Measurements from ENCODE around the gene SEMA3G.

The SEMA3G gene

DNA sequence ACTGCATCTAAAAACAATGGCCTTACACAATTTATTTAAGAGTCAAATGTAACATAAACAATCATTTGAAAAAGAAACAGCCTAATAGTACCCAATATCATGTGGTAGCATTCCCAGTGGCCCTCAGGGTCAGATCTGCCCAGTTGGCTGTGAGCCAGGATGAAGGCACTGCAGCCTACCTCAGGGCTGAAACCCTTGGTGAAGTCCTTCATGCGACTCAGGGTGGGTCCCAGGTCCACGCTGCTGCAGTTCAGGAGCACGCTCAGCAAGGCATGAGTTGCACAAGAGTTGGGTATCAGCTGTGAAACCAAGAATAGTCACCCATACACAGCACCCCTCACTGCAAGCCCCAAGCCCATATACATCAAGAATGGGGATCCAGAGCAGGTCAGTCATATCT, 37.1 kb downstream of the SEMA3G start:
- no peak for DNase-seq

DNA sequence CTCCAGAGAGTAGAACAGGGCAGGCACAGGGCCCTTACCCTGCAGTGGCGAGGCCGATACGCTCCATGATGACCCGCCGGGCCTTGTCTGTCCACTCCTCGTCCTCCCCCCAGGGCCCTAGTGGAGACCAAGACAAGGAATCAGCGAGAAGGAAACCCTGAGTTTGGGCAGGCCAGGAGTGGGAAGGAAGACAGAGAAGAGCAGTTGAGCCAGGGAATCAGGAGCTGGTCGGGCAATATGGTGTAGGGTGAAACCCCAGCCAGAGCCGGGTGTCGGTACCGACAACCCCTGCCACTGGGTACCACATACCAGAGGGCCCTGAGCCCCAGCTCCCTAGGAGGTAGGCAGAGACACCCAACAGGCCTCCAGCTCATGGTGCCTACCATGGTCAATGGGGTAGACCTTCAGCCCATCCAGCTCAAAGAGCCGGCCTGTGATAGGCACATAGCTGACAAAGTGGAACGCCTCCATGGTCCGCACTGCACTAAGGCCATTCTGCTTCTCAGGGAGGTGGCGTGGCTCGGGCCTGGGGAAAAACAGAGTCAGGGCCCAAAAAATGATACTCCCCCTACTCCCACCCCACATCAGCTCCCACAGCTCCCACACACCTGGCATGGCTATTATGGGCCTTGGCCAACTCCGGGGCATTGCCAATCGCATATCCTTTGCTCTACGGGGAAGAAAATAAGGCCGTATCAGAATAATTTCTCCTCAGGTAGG, 38.0 kb downstream of the SEMA3G start:
- DNase-seq, result no peak

- no peak for DNase-seq
These were observed 38.7 kb downstream of the SEMA3G start for GRCh38 chr3:52406231-52406661.

- no peak for DNase-seq
These were observed 39.2 kb downstream of the SEMA3G start for GRCh38 chr3:52405601-52406110.

GRCh38 chr3:52405066-52405465, 39.8 kb downstream of the SEMA3G start:
- DNase-seq, result no peak

DNA sequence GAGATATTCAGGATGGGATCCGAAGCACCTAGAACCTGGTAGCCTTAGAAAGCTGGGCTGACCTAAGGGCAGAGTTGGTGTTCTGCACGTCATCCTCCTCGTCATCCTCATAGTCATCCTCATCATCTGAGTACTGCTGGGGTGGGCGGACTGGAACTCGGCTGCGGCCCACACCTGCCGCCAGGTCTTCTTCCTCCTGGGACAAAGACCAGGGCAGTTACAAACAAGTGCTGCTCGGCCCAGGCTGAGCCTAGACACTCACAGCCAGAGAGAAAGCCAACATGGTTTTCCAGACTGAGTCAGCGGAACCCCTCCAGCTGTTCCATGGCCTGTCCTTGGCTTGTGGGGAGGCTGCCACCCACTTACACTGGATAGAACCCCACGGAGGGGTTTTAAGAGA, 40.5 kb downstream of the SEMA3G start:
- no peak for DNase-seq

DNA sequence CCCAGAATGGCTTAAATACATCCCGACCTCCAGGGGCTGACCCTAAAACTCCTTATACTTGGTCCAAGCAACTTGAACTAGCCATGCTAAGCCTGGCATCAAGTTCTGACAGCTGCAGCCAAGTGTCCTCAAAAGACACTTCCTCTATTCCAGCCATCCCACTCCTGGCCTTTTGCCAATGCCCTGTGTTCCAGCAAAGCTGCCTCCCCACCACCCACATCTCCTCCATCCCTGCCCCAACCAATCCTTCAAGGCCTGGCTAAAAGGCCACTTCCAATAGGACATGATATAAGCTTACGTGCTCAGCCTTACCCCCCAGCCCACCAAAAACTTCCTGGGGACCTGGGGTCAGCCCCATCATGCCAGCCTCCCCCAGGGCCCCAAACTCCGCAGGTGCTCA, 40.9 kb downstream of the SEMA3G start:
- no peak for DNase-seq

DNA sequence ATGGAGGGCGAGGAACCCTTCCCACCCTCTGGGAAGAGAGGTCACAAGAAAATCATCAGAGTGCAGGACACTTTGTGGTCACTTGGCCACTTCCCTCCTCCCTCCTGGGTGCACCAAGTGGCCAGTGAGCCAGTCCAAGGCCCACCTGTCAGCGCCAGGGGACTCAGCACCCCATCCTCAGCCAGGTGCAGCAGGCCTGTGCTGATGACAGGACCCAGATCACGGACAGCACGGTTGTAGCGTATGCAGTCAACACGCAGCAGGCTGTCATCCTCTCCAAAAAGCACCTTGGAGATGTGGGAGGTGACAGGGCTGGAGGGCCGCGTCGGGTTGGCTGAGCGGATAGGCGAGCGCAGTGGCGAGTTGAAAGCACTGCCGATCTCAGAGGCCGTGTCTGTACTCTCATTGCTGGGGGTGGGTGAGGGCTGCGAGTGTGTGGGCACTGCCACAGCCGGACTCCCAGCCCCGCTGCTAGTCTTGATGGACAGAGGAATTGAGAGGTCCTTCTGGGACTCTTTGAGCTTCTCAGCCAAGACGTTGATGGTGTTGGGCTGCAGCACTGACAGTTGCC, 41.5 kb downstream of the SEMA3G start:
- DNase-seq, result no peak

- no peak for DNase-seq
These were observed 42.1 kb downstream of the SEMA3G start for GRCh38 chr3:52402706-52403270.

DNA sequence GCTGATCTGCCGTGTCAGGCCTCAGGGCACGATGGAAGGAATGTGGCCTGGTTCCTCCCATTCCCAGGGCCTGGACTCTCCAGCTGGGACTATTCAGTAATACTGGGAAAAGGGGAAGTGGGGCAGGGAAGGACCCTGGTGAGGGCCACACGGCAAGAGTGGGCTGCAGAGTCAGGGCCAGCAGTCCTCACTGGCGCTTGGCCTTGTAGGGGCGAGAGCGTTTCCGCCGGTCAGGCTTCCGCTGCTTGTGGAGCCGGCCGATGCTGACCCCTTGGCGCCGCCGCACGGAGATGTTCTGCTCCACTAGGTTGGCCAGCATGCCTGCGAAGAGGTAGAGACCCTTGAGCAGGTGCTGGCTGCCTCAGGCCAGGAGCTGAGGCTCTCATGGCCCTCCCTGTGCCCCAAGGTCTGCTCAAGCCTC, 42.8 kb downstream of the SEMA3G start:
- no peak for DNase-seq

- no peak for DNase-seq
These were observed 43.4 kb downstream of the SEMA3G start for GRCh38 chr3:52401551-52401950.

DNA sequence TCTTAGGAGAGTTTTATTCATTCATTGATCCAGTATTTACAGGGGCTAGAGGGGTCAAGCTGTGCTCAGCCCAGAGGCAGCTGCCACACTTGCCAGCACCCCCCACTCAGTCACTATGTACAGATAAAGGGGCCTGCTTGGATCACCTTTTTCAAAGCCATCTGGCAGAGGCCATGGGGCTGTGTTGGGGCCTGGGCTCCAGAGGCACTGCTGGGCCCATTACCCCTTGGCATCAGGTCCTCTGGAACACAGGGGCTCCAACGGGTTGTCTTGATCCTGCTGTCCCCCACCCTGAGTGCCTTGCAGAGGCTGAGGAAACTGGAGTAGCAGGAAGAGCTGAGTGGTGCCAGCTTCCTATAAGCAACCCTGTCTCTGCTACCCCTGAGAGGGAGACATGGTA, 43.9 kb downstream of the SEMA3G start:
- no peak for DNase-seq

DNA sequence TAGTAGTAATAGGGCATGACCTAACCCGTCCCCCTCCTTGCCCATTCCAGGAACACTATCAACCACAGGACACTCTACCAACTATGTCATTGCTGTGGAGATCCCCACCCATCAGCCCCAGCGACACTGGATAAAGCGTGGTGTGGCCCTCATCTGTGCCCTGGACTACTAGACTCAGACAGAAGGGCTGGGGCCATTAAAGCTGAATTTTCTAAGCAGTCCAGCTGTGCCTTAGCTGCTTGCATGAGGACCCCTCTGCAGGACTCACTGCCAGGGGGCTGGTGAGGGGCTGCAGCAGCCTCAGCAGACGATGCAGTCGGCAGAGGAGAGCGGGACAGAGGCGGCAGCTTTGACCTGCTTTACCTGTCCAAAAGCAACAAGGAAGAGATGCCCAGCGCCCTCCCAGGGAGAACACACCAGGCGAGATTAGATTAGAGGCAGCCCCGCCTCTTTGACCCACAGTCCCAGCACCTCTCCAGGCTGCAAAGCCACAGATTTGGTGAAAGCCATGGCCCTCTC, 44.6 kb downstream of the SEMA3G start:
- no peak for DNase-seq

- no peak for DNase-seq
These were observed 45.3 kb downstream of the SEMA3G start for GRCh38 chr3:52399593-52399992.

DNA sequence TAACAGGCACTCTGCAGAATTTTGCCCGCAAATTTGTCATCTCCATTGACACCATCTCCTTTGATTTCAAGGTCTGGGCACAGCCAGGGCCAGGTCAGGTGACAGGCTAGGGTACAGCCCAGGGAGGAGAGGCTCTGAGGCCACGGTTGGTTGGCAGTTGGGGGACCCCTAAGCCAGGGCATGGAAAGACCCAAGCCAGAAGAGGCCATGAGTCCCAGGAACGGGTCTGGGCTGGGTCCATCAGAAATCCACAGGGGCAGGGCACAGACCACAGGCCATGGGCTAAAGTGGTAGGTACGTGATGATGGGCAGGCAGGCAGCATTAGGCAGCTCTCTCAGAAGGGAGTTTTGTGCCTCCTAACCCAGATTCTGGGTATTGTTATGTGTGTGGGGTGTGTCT, 45.8 kb downstream of the SEMA3G start:
- no peak for DNase-seq

DNA sequence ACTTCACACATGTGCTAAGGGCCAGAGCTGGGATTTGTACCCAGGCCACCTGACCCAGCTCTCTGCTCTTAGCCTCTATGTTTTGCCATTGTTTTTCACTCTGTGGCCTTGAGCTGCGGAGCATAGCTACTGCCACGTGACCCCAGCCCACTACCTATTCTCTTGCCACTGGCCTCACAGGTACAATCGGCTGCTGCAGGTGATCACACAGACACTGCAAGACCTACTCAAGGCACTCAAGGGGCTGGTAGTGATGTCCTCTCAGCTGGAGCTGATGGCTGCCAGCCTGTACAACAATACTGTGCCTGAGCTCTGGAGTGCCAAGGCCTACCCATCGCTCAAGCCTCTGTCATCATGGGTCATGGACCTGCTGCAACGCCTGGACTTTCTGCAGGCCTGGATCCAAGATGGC, 46.2 kb downstream of the SEMA3G start:
- DNase-seq, result no peak

DNA sequence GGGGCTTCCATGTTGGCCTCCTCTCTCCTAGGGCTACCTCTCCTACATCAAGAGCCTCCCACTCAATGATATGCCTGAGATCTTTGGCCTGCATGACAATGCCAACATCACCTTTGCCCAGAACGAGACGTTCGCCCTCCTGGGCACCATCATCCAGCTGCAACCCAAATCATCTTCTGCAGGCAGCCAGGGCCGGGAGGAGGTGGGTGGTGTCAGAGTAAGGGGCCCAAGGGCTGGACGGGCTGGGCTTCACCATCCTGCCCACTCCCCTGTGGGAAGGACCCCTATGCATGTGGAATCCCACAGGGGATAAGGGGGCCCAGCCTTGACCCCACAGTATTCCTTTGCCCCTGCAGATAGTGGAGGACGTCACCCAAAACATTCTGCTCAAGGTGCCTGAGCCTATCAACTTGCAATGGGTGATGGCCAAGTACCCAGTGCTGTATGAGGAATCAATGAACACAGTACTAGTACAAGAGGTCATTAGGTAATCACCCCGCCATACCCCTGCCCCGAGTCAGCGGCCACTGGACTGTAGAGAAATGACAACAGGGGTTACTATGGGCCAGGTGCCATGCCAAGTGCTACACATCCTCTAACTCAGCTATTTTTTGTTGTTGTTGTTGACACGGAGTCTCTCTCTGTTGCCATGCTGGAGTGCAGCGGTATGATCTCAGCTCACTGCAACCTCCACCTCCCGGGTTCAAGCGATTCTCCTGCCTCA, 47.1 kb downstream of the SEMA3G start:
- DNase-seq, result no peak

GRCh38 chr3:52396907-52397591, 47.9 kb downstream of the SEMA3G start:
- no peak for DNase-seq

DNA sequence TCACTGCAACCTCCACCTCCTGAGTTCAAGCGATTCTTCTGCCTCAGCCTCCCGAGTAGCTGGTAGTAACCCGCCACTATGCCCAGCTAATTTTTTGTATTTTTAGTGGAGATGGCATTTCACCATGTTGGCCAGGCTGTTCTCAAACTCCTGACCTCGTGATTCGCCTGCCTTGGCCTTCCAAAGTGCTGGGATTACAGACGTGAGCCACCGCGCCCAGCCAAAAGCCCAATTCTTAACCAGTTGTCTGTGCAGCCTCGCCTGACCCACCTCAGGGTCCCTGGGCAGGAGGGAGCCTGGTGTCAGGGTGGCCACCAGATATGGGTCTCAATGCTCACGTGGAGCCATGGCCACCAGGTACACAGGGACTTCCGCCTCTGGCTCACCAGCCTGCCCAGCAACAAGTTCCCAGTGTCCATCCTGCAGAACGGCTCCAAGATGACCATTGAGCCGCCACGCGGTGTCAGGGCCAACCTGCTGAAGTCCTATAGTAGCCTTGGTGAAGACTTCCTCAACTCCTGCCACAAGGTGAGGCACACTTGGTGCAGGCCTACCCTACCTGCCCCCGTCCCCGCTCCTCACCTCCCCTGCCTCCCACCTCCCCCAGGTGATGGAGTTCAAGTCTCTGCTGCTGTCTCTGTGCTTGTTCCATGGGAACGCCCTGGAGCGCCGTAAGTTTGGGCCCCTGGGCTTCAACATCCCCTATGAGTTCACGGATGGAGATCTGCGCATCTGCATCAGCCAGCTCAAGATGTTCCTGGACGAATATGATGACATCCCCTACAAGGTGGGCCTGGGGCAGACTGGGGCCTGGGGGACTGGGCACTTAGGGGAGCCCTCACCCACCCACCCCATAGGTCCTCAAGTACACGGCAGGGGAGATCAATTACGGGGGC, 48.6 kb downstream of the SEMA3G start:
- no peak for DNase-seq

- no peak for DNase-seq
These were observed 49.4 kb downstream of the SEMA3G start for GRCh38 chr3:52395503-52395865.

DNA sequence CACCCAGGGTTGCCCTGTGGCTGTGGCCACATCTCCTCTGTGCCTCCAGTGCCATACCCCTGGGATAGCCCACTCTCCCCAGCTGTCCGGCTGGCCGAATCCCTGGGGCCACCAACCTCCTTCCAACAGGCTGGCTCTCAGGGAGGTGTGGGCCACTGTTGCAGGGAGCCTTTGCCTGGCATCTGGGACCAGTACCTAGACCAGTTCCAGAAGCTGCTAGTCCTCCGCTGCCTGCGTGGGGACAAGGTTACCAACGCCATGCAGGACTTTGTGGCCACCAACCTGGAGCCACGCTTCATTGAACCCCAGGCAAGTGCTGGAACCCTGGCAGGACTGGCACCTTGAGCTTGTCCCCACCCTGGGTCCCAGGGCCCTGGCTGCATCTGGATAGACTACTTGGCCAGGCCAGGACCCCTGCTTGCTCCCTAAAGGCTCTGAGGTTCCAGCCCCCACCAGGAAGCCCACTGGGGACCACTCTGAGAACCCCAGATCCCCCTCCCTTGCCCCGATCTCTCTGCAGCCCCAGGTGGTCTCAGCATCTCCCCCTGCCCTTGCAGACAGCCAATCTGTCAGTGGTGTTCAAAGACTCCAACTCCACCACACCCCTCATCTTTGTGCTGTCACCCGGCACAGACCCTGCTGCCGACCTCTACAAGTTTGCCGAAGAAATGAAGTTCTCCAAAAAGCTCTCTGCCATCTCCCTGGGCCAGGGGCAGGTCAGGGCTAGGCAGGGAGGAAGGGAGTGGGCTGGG, 50.0 kb downstream of the SEMA3G start:
- no peak for DNase-seq

Measured in activated CD4-positive, alpha-beta T cell treated with anti-CD3 and anti-CD28 coated beads, Interleukin-2, amount 50 U/mL, for 16 hours (primary cell).